Parathyroid adenoma (tissue), 2 donors: ENCODE measurements around the gene TSPAN18.

Experiments used
- H2AFZ ChIP-seq: fragments of 300-600 bp; sonication (generic); one replicate; pipeline ENCODE4 v1.7.0; 2017; ENCODE audit warnings: antibody characterized with exemption, mild to moderate bottlenecking
- H3K27ac ChIP-seq: fragments of 300-600 bp; sonication (generic); one replicate; pipeline ENCODE4 v1.7.0; 2017
- H3K27me3 ChIP-seq: fragments of 300-600 bp; sonication (generic); one replicate; pipeline ENCODE4 v1.7.0; 2017; ENCODE audit warnings: low read length; ENCODE audit not compliant: control insufficient read depth, insufficient read depth
- H3K36me3 ChIP-seq: fragments of 300-600 bp; sonication (generic); one replicate; pipeline ENCODE4 v1.7.0; 2017; ENCODE audit warnings: low read length; ENCODE audit not compliant: control insufficient read depth, insufficient read depth
- H3K4me1 ChIP-seq: fragments of 300-600 bp; sonication (generic); one replicate; pipeline ENCODE4 v1.7.0; 2017; ENCODE audit warnings: control low read depth
- H3K4me2 ChIP-seq: fragments of 300-600 bp; sonication (generic); one replicate; pipeline ENCODE4 v1.7.0; 2017; ENCODE audit warnings: low read length
- H3K4me3 ChIP-seq: fragments of 300-600 bp; sonication (generic); one replicate; pipeline ENCODE4 v1.7.0; 2017; ENCODE audit warnings: low read depth, low read length
- H3K79me2 ChIP-seq: fragments of 300-600 bp; sonication (generic); one replicate; pipeline ENCODE4 v1.7.0; 2017; ENCODE audit warnings: control low read depth
- H3K9ac ChIP-seq: fragments of 300-600 bp; sonication (generic); one replicate; pipeline ENCODE4 v1.7.0; 2017; ENCODE audit warnings: mild to moderate bottlenecking
- H3K9me3 ChIP-seq: fragments of 300-600 bp; sonication (generic); one replicate; pipeline ENCODE4 v1.7.0; 2017; ENCODE audit warnings: low read length; ENCODE audit not compliant: control insufficient read depth
- TF ChIP-seq, protein P1 (sequence below): fragments of 300-600 bp; sonication (generic); IDR thresholded peaks from one replicate; pipeline ENCODE4 v1.7.0; 2017; ENCODE audit warnings: antibody characterized with exemption, mild to moderate bottlenecking
- donor health status: primary hyperparathyroidism.

The TSPAN18 gene

DNA sequence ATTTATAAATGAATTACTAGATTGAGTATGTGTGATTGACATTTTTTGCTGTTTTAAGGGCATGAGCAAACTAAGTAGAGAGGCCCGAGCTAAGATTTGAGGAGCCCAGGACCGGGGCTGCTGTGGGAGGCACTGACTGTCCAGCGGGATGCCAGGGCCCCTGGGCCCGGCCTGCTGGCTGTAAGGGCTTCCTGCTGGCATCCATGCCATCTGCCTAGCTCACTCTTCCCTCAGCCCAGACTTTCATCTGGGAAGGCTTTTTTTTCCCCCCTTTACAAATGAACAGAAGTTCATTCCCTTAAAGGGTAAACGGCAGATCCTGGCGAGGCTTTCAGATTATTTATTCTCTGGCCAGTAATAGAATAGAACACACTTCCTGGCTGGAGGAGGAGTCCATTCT is 239.9 kb downstream of the TSPAN18 start:
- TF ChIP-seq, protein P1, sequence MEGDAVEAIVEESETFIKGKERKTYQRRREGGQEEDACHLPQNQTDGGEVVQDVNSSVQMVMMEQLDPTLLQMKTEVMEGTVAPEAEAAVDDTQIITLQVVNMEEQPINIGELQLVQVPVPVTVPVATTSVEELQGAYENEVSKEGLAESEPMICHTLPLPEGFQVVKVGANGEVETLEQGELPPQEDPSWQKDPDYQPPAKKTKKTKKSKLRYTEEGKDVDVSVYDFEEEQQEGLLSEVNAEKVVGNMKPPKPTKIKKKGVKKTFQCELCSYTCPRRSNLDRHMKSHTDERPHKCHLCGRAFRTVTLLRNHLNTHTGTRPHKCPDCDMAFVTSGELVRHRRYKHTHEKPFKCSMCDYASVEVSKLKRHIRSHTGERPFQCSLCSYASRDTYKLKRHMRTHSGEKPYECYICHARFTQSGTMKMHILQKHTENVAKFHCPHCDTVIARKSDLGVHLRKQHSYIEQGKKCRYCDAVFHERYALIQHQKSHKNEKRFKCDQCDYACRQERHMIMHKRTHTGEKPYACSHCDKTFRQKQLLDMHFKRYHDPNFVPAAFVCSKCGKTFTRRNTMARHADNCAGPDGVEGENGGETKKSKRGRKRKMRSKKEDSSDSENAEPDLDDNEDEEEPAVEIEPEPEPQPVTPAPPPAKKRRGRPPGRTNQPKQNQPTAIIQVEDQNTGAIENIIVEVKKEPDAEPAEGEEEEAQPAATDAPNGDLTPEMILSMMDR, result no peak
- no peak overlapping the region for H3K27ac ChIP-seq
- no peaks in the 10 kb centered on the region for H3K9me3 ChIP-seq
- H2AFZ ChIP-seq, result no peak overlapping the region
- no peaks in the 10 kb centered on the region for H3K27me3 ChIP-seq
- no peak overlapping the region for H3K4me2 ChIP-seq
- no peaks in the 10 kb centered on the region for H3K79me2 ChIP-seq
- no peak overlapping the region for H3K9ac ChIP-seq
- H3K4me3 ChIP-seq, result no peak overlapping the region
- no peaks in the 10 kb centered on the region for H3K4me1 ChIP-seq
- no peaks in the 10 kb centered on the region for H3K36me3 ChIP-seq

DNA sequence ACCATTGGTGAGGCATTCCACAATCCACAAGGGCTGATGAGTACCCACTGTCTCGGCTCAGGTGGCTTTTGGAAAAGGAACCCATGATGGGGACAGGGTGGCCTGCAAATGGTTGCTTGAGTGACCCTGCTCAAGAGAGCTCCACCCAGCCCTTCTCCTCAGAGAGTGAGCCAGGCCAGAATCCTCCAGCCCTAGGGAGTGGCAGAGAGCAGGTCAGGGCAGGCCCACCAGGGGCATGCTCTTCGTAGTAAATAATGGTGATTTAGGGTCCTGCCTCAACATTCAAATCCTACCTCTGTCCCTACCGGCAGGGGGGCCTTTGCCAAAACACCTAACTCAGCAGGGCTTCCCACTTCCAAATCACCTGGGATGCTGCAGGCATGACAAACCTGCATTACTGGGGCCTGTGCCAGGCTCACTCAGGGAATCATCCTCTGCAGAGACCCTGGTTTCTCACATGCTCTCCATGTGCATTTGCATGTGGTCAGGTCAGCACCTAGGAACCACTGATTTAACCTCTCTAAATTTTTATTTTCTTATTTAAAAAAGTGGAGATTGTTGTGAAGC is 241.3 kb downstream of the TSPAN18 start:
- Histone ChIP-seq H3K4me3 (no peak overlapping the region), H3K9me3 (no peaks in the 10 kb centered on the region), H3K9ac (no peak overlapping the region), H3K4me1 (no peaks in the 10 kb centered on the region), H3K27ac (no peak overlapping the region), H3K27me3 (no peaks in the 10 kb centered on the region), H3K79me2 (no peaks in the 10 kb centered on the region), H3K4me2 (no peak overlapping the region), H3K36me3 (no peaks in the 10 kb centered on the region), H2AFZ (no peak overlapping the region)
- TF ChIP-seq, protein P1, result no peak

DNA sequence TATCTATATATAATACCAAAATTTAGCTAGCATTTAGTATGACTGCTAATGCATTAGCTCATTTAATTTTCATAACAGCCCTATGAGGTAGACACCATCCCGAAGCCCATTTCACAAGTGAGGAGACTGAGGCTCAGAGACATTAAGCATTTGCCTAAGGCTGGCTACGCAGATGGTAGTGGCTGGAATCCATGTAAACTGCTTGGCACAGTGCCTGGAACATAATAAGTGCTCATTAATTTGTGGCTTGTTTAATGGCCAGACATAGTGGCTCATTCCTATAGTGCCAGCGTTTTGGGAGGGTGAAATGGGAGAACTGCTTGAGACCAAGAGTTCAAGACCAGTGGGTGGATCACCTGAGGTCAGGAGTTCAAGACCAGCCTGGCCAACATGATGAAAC is 241.7 kb downstream of the TSPAN18 start:
- Histone ChIP-seq H3K79me2 (no peaks in the 10 kb centered on the region), H3K36me3 (no peaks in the 10 kb centered on the region), H3K27ac (no peak overlapping the region), H3K4me1 (no peaks in the 10 kb centered on the region), H3K9ac (no peak overlapping the region), H3K27me3 (no peaks in the 10 kb centered on the region), H2AFZ (no peak overlapping the region), H3K4me2 (no peak overlapping the region), H3K4me3 (no peak overlapping the region), H3K9me3 (no peaks in the 10 kb centered on the region)
- TF ChIP-seq, protein P1, result no peak

DNA sequence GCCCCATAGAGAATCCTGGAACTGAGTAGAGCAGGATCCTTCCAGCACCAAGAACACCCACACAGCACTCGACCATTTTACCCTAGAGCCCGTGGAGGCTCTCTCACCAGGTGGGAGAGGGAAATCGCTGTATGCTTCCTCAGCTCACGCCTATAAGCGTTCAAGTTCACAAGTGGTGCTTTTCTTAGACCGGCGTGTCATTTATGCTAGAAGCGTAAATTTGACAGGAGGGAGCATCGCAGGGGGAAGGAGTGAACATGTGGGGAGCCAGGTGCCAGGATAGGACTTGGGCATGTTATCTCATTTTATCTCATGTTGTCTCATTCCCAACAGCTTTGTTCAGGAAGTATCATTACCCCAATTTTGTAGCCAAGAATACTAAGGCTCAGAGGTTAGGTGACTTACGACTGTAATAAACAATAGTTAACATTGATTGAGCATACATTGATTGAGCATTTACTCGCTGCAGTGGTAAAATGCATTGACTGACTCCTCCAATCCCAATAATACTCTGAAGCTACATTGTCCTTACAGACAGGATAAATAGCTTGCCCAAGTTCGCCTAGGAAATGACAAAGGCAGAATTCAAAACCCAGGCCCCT is 243.0 kb downstream of the TSPAN18 start:
- Histone ChIP-seq H3K9ac (no peak overlapping the region), H3K4me1 (no peaks in the 10 kb centered on the region), H3K27me3 (no peaks in the 10 kb centered on the region), H3K4me2 (no peak overlapping the region), H3K36me3 (no peaks in the 10 kb centered on the region), H3K79me2 (no peaks in the 10 kb centered on the region), H3K9me3 (no peaks in the 10 kb centered on the region), H2AFZ (no peak overlapping the region), H3K4me3 (no peak overlapping the region), H3K27ac (no peak overlapping the region)
- TF ChIP-seq, protein P1, result no peak

DNA sequence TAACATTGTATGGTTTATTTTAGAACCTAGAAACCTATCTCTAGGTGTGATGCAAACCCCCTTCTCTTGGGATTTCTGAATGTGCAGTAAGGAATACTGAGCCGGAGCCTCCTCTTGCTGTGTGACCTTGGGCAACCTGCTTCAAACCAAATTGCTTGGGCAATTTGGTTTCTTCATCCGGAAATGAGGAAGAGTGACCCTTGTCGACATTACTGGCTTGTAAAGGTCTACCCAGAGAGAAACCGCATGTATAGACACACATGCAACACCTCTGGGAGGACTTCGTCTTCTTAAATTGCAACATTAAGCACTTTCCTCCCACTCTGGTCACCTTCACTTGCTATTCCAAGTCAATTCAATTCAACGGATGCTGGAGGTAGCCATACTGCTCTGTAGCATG is 243.5 kb downstream of the TSPAN18 start:
- H3K36me3 ChIP-seq, result no peaks in the 10 kb centered on the region
- H3K27ac ChIP-seq, result no peak overlapping the region

More for the DNA sequence above, 243.5 kb downstream of the TSPAN18 start:
- Histone ChIP-seq H2AFZ (no peak overlapping the region), H3K9me3 (no peaks in the 10 kb centered on the region), H3K79me2 (no peaks in the 10 kb centered on the region), H3K4me1 (no peaks in the 10 kb centered on the region), H3K4me3 (no peak overlapping the region), H3K9ac (no peak overlapping the region), H3K4me2 (no peak overlapping the region), H3K27me3 (no peaks in the 10 kb centered on the region)
- TF ChIP-seq, protein P1, result no peak
